Mesenchymal stem cell (in vitro differentiated cells and primary cell): Measurements from ENCODE around the gene PALMD.

Experiments used
- DNase-seq: peaks from one replicate; pipeline ENCODE4 v3.0.0-alpha.2; 2013
- H2AFZ ChIP-seq: one replicate; pipeline ENCODE4 v1.6.1; 2013; ENCODE audit warnings: low read depth, mild to moderate bottlenecking, control low read depth, inconsistent platforms, low read length, moderate library complexity
- H2AK5ac ChIP-seq: 2 replicates; pipeline ENCODE4 v1.6.1; 2013; ENCODE audit warnings: low read length, moderate library complexity, mild to moderate bottlenecking, inconsistent platforms; ENCODE audit not compliant: severe bottlenecking
- H2BK120ac ChIP-seq: one replicate; pipeline ENCODE4 v1.6.1; 2013; ENCODE audit warnings: low read depth, mild to moderate bottlenecking, inconsistent platforms, low read length, moderate library complexity
- H2BK12ac ChIP-seq, 2 experiments: one replicate each; pipeline ENCODE4 v1.6.1; 2013; ENCODE audit warnings: inconsistent platforms in 2 of 2, low read length in 2 of 2, mild to moderate bottlenecking in 2 of 2, moderate library complexity in 2 of 2, control low read depth in 1 of 2
- H2BK15ac ChIP-seq: one replicate; pipeline ENCODE4 v1.6.1; 2013; ENCODE audit warnings: mild to moderate bottlenecking, low read depth, inconsistent platforms; ENCODE audit not compliant: poor library complexity, severe bottlenecking
- H2BK5ac ChIP-seq: 2 replicates; pipeline ENCODE4 v1.6.1; 2013; ENCODE audit warnings: low read depth, mild to moderate bottlenecking, low read length, control low read depth, inconsistent platforms; ENCODE audit not compliant: poor library complexity, severe bottlenecking
- H3K14ac ChIP-seq, 2 experiments: one replicate each; pipeline ENCODE4 v1.6.1; 2013; ENCODE audit warnings: inconsistent platforms in 2 of 2, low read length in 2 of 2, control low read depth in 1 of 2, mild to moderate bottlenecking in 1 of 2, moderate library complexity in 1 of 2
- H3K18ac ChIP-seq, 2 experiments: one replicate each; pipeline ENCODE4 v1.6.1; 2013; ENCODE audit warnings: inconsistent platforms in 2 of 2, low read length in 2 of 2, control low read depth in 1 of 2, low read depth in 1 of 2, mild to moderate bottlenecking in 1 of 2
- H3K23ac ChIP-seq, 2 experiments: one replicate each; pipeline ENCODE4 v1.6.1; 2013; ENCODE audit warnings: inconsistent platforms in 2 of 2, low read length in 2 of 2, mild to moderate bottlenecking in 2 of 2, moderate library complexity in 2 of 2, control low read depth in 1 of 2
- H3K27ac ChIP-seq: 2 replicates; pipeline ENCODE4 v1.5.1; 2013; ENCODE audit warnings: mild to moderate bottlenecking, moderate library complexity, low read length, control low read depth, inconsistent platforms; ENCODE audit not compliant: poor library complexity, severe bottlenecking
- H3K27me3 ChIP-seq, 2 experiments: 2 replicates each; pipeline versions ENCODE4 v1.6.1 to v1.7.0; 2013; ENCODE audit warnings: low read length in 2 of 2, mild to moderate bottlenecking in 2 of 2, moderate library complexity in 2 of 2, control low read depth in 1 of 2, inconsistent platforms in 1 of 2; ENCODE audit not compliant: control insufficient read depth in 1 of 2, insufficient read depth in 1 of 2
- H3K36me3 ChIP-seq, 2 experiments: 2 replicates each; pipeline versions ENCODE4 v1.6.1 to v1.7.0; 2013; ENCODE audit warnings: low read length in 2 of 2, control low read depth in 1 of 2, inconsistent platforms in 1 of 2, low read depth in 1 of 2, mild to moderate bottlenecking in 1 of 2; ENCODE audit not compliant: insufficient read depth in 2 of 2, control insufficient read depth in 1 of 2
- H3K4ac ChIP-seq, 2 experiments: one replicate each; pipeline ENCODE4 v1.6.1; 2013; ENCODE audit warnings: inconsistent platforms in 2 of 2, low read length in 2 of 2, mild to moderate bottlenecking in 2 of 2, moderate library complexity in 2 of 2, control low read depth in 1 of 2, low read depth in 1 of 2
- H3K4me1 ChIP-seq: 2 replicates; pipeline ENCODE4 v1.6.1; 2013; ENCODE audit warnings: low read depth, low read length, control low read depth; ENCODE audit not compliant: control insufficient read depth, insufficient read depth
- H3K4me2 ChIP-seq: 2 replicates; pipeline ENCODE4 v1.6.1; 2013; ENCODE audit warnings: low read length, mild to moderate bottlenecking, inconsistent platforms; ENCODE audit not compliant: poor library complexity, severe bottlenecking
- H3K4me3 ChIP-seq, 2 experiments: 2 replicates each; pipeline versions ENCODE4 v1.5.1 to v1.7.0; 2013; ENCODE audit warnings: low read length in 2 of 2, mild to moderate bottlenecking in 2 of 2, control low read depth in 1 of 2, low read depth in 1 of 2; ENCODE audit not compliant: insufficient read depth in 1 of 2
- H3K79me1 ChIP-seq: replicated peaks from 2 replicates; pipeline ENCODE4 v1.6.1; 2013; ENCODE audit warnings: mild to moderate bottlenecking, control low read depth, low read length, inconsistent platforms; ENCODE audit not compliant: poor library complexity, severe bottlenecking
- H3K9ac ChIP-seq: 2 replicates; pipeline ENCODE4 v1.7.0; 2013; ENCODE audit warnings: mild to moderate bottlenecking, low read length, moderate library complexity
- H3K9me3 ChIP-seq: 2 replicates; pipeline ENCODE4 v1.7.0; 2013; ENCODE audit warnings: mild to moderate bottlenecking, low read length; ENCODE audit not compliant: control insufficient read depth
- H4K8ac ChIP-seq: one replicate; pipeline ENCODE4 v1.6.1; 2013; ENCODE audit warnings: inconsistent platforms, mild to moderate bottlenecking, low read length, moderate library complexity
- H4K91ac ChIP-seq: one replicate; pipeline ENCODE4 v1.6.1; 2013; ENCODE audit warnings: mild to moderate bottlenecking, low read length, inconsistent platforms
- WGBS: methylation state at CpG from one replicate; pipeline ENCODE4 v1.1.7; 2013; ENCODE audit warnings: mixed read lengths; 5-methylcytosine and 5-hydroxymethylcytosine counted together

PALMD gene

GRCh38 chr1:99675994-99676393 lies 30.1 kb downstream of the PALMD start:
- no peak overlapping the region for H2BK5ac ChIP-seq
- H3K9ac ChIP-seq: no peak overlapping the region
- H3K79me1 ChIP-seq: no peaks in the 10 kb centered on the region
- no peak overlapping the region for H3K18ac ChIP-seq
- no peaks in the 10 kb centered on the region for H3K9me3 ChIP-seq
- no CpG with 5 or more reads among the region's 1 CpG for WGBS
- no peak overlapping the region for H4K91ac ChIP-seq
- H3K14ac ChIP-seq: peak overlapping the region in 1 of 2 experiments; percentile 36
- H3K4me1 ChIP-seq: no peaks in the 10 kb centered on the region
- no peaks in the 10 kb centered on the region for H3K27me3 ChIP-seq
- H2BK120ac ChIP-seq: no peak overlapping the region
- no peaks in the 10 kb centered on the region for H3K36me3 ChIP-seq
- H2AK5ac ChIP-seq: no peak overlapping the region
- H2BK12ac ChIP-seq: peak overlapping the region in 1 of 2 experiments; percentile 39
- no peak overlapping the region for H3K4ac ChIP-seq
- H2AFZ ChIP-seq: no peak overlapping the region
- H3K4me2 ChIP-seq: no peak overlapping the region
- H3K4me3 ChIP-seq: no peak overlapping the region
- DNase-seq: no peak
- H2BK15ac ChIP-seq: no peak overlapping the region
- H3K23ac ChIP-seq: no peak overlapping the region
- H4K8ac ChIP-seq: no peak overlapping the region
- H3K27ac ChIP-seq: no peak overlapping the region

- Histone ChIP-seq H3K9ac (no peak overlapping the region), H3K27me3 (no peaks in the 10 kb centered on the region), H3K36me3 (no peaks in the 10 kb centered on the region), H3K9me3 (no peaks in the 10 kb centered on the region), H3K27ac (no peak overlapping the region), H3K4me1 (peaks cover 2% of the 10 kb centered on the region), H2BK120ac (no peak overlapping the region), H3K23ac (no peak overlapping the region), H3K4ac (no peak overlapping the region), H3K18ac (no peak overlapping the region), H3K79me1 (no peaks in the 10 kb centered on the region), H4K8ac (no peak overlapping the region), H2BK5ac (no peak overlapping the region), H2BK12ac (no peak overlapping the region), H3K4me3 (no peak overlapping the region), H3K14ac (no peak overlapping the region), H2BK15ac (no peak overlapping the region), H4K91ac (no peak overlapping the region), H2AFZ (no peak overlapping the region), H3K4me2 (no peak overlapping the region), H2AK5ac (no peak overlapping the region)
- DNase-seq: no peak
Measured at GRCh38 chr1:99676876-99677275, 31.0 kb downstream of the PALMD start.

DNA sequence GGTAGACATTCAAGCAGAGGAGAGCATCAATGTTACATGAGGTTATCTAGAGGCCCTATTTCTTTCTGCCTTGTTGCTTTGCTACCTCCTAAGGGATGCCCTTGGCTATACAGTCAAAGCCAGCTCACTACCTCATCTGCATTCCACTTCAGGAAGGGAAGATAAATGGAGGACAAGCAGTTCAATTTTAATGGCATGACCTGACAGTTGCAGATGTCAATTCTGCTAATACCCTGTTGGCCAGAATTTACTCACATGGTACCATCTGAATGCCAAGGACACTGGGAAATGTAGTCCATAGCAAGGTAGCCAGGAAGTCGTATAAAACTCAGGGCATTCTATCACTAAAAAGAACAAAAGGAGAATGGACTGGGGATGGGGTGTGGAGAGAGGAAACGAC lies 31.5 kb downstream of the PALMD start:
- H2BK12ac ChIP-seq: no peak overlapping the region
- H2BK15ac ChIP-seq: no peak overlapping the region
- no peak overlapping the region for H2AFZ ChIP-seq
- no peak overlapping the region for H2AK5ac ChIP-seq
- H3K14ac ChIP-seq: no peak overlapping the region
- no peak overlapping the region for H3K23ac ChIP-seq
- DNase-seq: no peak
- no peak overlapping the region for H3K18ac ChIP-seq
- H3K4ac ChIP-seq: no peak overlapping the region
- no peak overlapping the region for H3K27ac ChIP-seq
- H2BK5ac ChIP-seq: no peak overlapping the region
- no peak overlapping the region for H4K91ac ChIP-seq
- no peak overlapping the region for H3K4me3 ChIP-seq
- H3K4me1 ChIP-seq: peaks cover 2% of the 10 kb centered on the region
- H2BK120ac ChIP-seq: no peak overlapping the region
- H3K27me3 ChIP-seq: no peaks in the 10 kb centered on the region
- H3K9me3 ChIP-seq: no peaks in the 10 kb centered on the region
- no peak overlapping the region for H3K4me2 ChIP-seq
- no peak overlapping the region for H4K8ac ChIP-seq
- no CpG with 5 or more reads among the region's 2 CpGs for WGBS
- H3K36me3 ChIP-seq: no peaks in the 10 kb centered on the region
- no peak overlapping the region for H3K9ac ChIP-seq
- H3K79me1 ChIP-seq: no peaks in the 10 kb centered on the region

DNA sequence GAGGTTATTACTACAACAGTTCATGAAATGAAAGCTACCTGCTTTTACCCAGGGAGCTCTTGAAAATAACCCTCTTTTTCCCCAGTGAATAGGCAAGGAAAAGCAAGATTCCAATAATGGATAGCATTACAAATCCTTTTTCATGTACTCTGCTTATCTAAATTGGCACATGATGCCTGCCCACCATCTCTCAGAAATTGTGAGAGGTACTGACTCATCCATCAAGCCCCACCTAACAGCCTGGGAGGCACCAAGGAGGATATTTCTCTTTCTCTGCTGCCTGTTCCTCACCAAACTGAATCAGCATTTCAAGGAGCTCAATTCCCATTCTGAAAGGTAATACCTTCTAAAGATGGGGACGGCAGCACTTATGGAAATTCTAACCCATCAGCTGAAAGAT lies 34.4 kb downstream of the PALMD start:
- no CpG with 5 or more reads among the region's 1 CpG for WGBS
- Histone ChIP-seq H3K27me3 (no peaks in the 10 kb centered on the region), H3K36me3 (no peaks in the 10 kb centered on the region)

More for the DNA sequence above, 34.4 kb downstream of the PALMD start:
- Histone ChIP-seq H3K4me3 (no peak overlapping the region), H3K4me2 (no peak overlapping the region), H2BK120ac (no peak overlapping the region), H2BK5ac (no peak overlapping the region), H3K4me1 (peaks cover 2% of the 10 kb centered on the region), H3K27ac (no peak overlapping the region), H2AK5ac (no peak overlapping the region), H4K8ac (no peak overlapping the region), H2AFZ (no peak overlapping the region), H3K9ac (no peak overlapping the region), H3K14ac (no peak overlapping the region), H3K4ac (no peak overlapping the region), H2BK15ac (no peak overlapping the region), H3K9me3 (no peaks in the 10 kb centered on the region), H2BK12ac (peak overlapping the region; percentile 38 to 72), H3K79me1 (no peaks in the 10 kb centered on the region), H3K18ac (peak overlapping the region in 1 of 2 experiments; percentile 48), H4K91ac (no peak overlapping the region), H3K23ac (no peak overlapping the region)
- no peak for DNase-seq
